Cardiac muscle cell (in vitro differentiated cells and primary cell): ENCODE measurements around the gene ZFR. TPM values are rescaled to one million over a fixed set of nuclear protein-coding genes. Genes with fewer than 3 reads are reported as not detected.
A peak's percentile ranks its signal among the peaks of the same experiment; 100 is the strongest.

Experiments
- DNase-seq, 2 donors: peaks; one replicate each; pipeline versions ENCODE4 v3.0.0 to v3.0.0-alpha.2; 2010 to 2017; ENCODE audit warnings: low read depth in 1 of 2, low spot score in 1 of 2
- H3K27ac ChIP-seq: fragments of 200-600 bp; sonication (generic); 2 replicates; pipeline ENCODE4 v1.5.1; 2016
- H3K27me3 ChIP-seq: fragments of 200-600 bp; sonication (generic); 2 replicates; pipeline ENCODE4 v1.6.0; 2016; ENCODE audit warnings: control low read depth
- H3K36me3 ChIP-seq: fragments of 200-600 bp; sonication (generic); 2 replicates; pipeline ENCODE4 v1.5.1; 2016; ENCODE audit warnings: control low read depth
- H3K4me1 ChIP-seq: fragments of 200-600 bp; sonication (generic); 2 replicates; pipeline ENCODE4 v1.8.1; 2017; ENCODE audit warnings: low read depth, mild to moderate bottlenecking, mixed run types
- H3K4me3 ChIP-seq: fragments of 200-600 bp; sonication (generic); 2 replicates; pipeline ENCODE4 v1.5.1; 2016; ENCODE audit warnings: mild to moderate bottlenecking
- H3K9me3 ChIP-seq: fragments of 200-600 bp; sonication (generic); 2 replicates; pipeline ENCODE4 v1.5.1; 2017; ENCODE audit warnings: low read depth, mild to moderate bottlenecking, control low read depth
- CTCF ChIP-seq: IDR thresholded peaks from 2 replicates; pipeline ENCODE4 v1.5.1; 2012; ENCODE audit warnings: low read depth, mild to moderate bottlenecking, low read length
- polyA plus RNA-seq: library from polyadenylated mRNA; unstranded; fragments of >200 nt; fragmentation: Nextera tagmentation; extraction: Ambion mirVana; gene quantifications from 2 replicates; pipeline ENCODE4 v1.2.1, GENCODE V29; 2016
- total RNA-seq: library from RNA; depleted of rRNA; stranded (reverse); fragments of >200 nt; gene quantifications from 2 replicates; pipeline ENCODE4 v1.2.3, GENCODE V29; 2016

Gene ZFR
- total and polyA plus RNA-seq, 2 experiments from 2014 or later, result 66.5 to 75.6 TPM

- no peak overlapping the region for H3K27ac ChIP-seq
- no peaks in the 10 kb centered on the region for H3K9me3 ChIP-seq
- H3K36me3 ChIP-seq, result no peaks in the 10 kb centered on the region
- H3K4me3 ChIP-seq, result no peak overlapping the region
- DNase-seq, result no peak
- no peak for TF ChIP-seq CTCF
- H3K4me1 ChIP-seq, result no peaks in the 10 kb centered on the region
- no peaks in the 10 kb centered on the region for H3K27me3 ChIP-seq
Measured at GRCh38 chr5:32346869-32347268, 97.7 kb downstream of the ZFR start.

GRCh38 chr5:32343058-32343672 lies 101.4 kb downstream of the ZFR start:
- Histone ChIP-seq H3K9me3 (no peaks in the 10 kb centered on the region), H3K4me3 (no peak overlapping the region), H3K27ac (no peak overlapping the region), H3K36me3 (no peaks in the 10 kb centered on the region), H3K4me1 (no peaks in the 10 kb centered on the region), H3K27me3 (no peaks in the 10 kb centered on the region)
- no peak for TF ChIP-seq CTCF
- no peak for DNase-seq

GRCh38 chr5:32342656-32343055 lies 101.9 kb downstream of the ZFR start:
- no peaks in the 10 kb centered on the region for H3K27me3 ChIP-seq
- TF ChIP-seq CTCF, result no peak
- no peak for DNase-seq
- no peaks in the 10 kb centered on the region for H3K9me3 ChIP-seq
- H3K4me1 ChIP-seq, result no peaks in the 10 kb centered on the region
- H3K36me3 ChIP-seq, result no peaks in the 10 kb centered on the region
- no peak overlapping the region for H3K4me3 ChIP-seq
- H3K27ac ChIP-seq, result no peak overlapping the region

GRCh38 chr5:32339878-32340277 lies 104.7 kb downstream of the ZFR start:
- H3K27ac ChIP-seq, result no peak overlapping the region
- TF ChIP-seq CTCF, result no peak

GRCh38 chr5:32339198-32339597 lies 105.3 kb downstream of the ZFR start:
- DNase-seq, result peak; percentile 14 to 30
- no peaks in the 10 kb centered on the region for H3K36me3 ChIP-seq
- H3K9me3 ChIP-seq, result no peaks in the 10 kb centered on the region
- no peaks in the 10 kb centered on the region for H3K27me3 ChIP-seq
- TF ChIP-seq CTCF, result no peak
- H3K27ac ChIP-seq, result no peak overlapping the region
- no peaks in the 10 kb centered on the region for H3K4me1 ChIP-seq
- H3K4me3 ChIP-seq, result no peak overlapping the region

More at GRCh38 chr5:32339878-32340277, 104.7 kb downstream of the ZFR start:
- H3K4me3 ChIP-seq, result no peak overlapping the region
- no peaks in the 10 kb centered on the region for H3K36me3 ChIP-seq
- no peaks in the 10 kb centered on the region for H3K4me1 ChIP-seq
- H3K27me3 ChIP-seq, result no peaks in the 10 kb centered on the region
- DNase-seq, result no peak
- no peaks in the 10 kb centered on the region for H3K9me3 ChIP-seq
